Panc1 (cell line): ENCODE data around the gene MYLK.

Experiments
- CTCF ChIP-seq: fragments of 450-650 bp; IDR thresholded peaks from 2 replicates; pipeline ENCODE4 v1.5.1; 2017; ENCODE audit warnings: mild to moderate bottlenecking
- REST ChIP-seq, 2 experiments: IDR thresholded peaks; 2 replicates each; pipeline ENCODE4 v1.6.1; 2011 to 2012; ENCODE audit warnings: low read depth in 2 of 2, control low read depth in 1 of 2, low read length in 1 of 2, mild to moderate bottlenecking in 1 of 2, moderate library complexity in 1 of 2; ENCODE audit not compliant: insufficient read depth in 1 of 2
- SIN3A ChIP-seq: IDR thresholded peaks from 2 replicates; pipeline ENCODE4 v1.6.1; 2012; ENCODE audit warnings: low read depth, mild to moderate bottlenecking, low read length, moderate library complexity, borderline replicate concordance; ENCODE audit not compliant: insufficient read depth

GRCh38 chr3:123837858-123838257, 46.3 kb downstream of the MYLK start:
- TF ChIP-seq REST (IDR thresholded peaks at IDR 0.05; ENCODE audit: insufficient read depth in 1 of 2, low read depth in 2 of 2, low read length in 1 of 2) = no peak
- TF ChIP-seq CTCF = no peak
- no peak for TF ChIP-seq SIN3A
